Measurements from ENCODE around the gene MCF2L. TPM values are rescaled to one million over a fixed set of nuclear protein-coding genes. Genes with fewer than 3 reads are reported as not detected.

Gene MCF2L
- total RNA-seq, 4 donors from 2014 or later = 10.2 to 25.4 (median 16.9) TPM

DNA sequence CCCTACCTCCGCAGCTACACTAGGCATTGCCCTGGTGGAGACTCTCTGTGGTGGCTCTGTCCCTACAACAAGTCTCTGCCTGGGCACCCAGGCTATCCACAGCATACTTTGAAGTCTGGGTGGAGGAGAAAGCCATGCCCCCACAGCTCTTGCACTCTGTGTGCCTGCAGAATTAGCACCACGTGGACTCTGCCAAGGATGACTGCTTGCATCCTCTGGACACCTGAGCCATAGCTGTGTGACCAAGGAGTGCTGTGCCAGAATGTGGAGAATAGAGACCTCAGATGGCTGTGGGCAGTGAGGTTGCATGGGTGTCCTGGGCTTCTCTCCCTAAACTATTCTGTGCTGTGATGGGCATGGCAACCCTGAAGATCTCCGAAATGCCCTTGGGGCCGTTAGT is 21.2 kb upstream of the MCF2L start:
- no peaks in the 10 kb centered on the region for H3K36me3 ChIP-seq
- peaks cover 9 to 14% (median 14%) of the 10 kb centered on the region in 3 donors for H3K4me1 ChIP-seq
- intact Hi-C loops (cut with DNase I) = no loop called here
- peaks cover 0 to 43% (median 0%) of the 10 kb centered on the region in 4 donors for H3K27me3 ChIP-seq
- H3K4me3 ChIP-seq = no peak overlapping the region
- H3K9me3 ChIP-seq = no peaks in the 10 kb centered on the region
- H3K27ac ChIP-seq = no peak overlapping the region
- 88 to 97% methylated on average over 2 of the region's 4 CpGs for WGBS, 2 donors
- TF ChIP-seq CTCF (IDR thresholded peaks at IDR 0.05) (no peak), POLR2A (IDR thresholded peaks at IDR 0.05) (no peak)
- DNase-seq = no peak

- no peaks in the 10 kb centered on the region for H3K36me3 ChIP-seq
- no peaks in the 10 kb centered on the region for H3K4me1 ChIP-seq
- no peaks in the 10 kb centered on the region for H3K9me3 ChIP-seq
- no peak for DNase-seq
- intact Hi-C loops (cut with DNase I) = no loop called here
- no peak for TF ChIP-seq POLR2A (IDR thresholded peaks at IDR 0.05)
- TF ChIP-seq CTCF (IDR thresholded peaks at IDR 0.05) = no peak
- H3K27me3 ChIP-seq = peaks cover 0 to 46% (median 0%) of the 10 kb centered on the region in 4 donors
- no peak overlapping the region for H3K27ac ChIP-seq
- 63 to 67% methylated on average over 7 to 8 of the region's 9 CpGs for WGBS, 2 donors
- no peak overlapping the region for H3K4me3 ChIP-seq
These were observed 17.2 kb upstream of the MCF2L start for GRCh38 chr13:112951674-112952371.

DNA sequence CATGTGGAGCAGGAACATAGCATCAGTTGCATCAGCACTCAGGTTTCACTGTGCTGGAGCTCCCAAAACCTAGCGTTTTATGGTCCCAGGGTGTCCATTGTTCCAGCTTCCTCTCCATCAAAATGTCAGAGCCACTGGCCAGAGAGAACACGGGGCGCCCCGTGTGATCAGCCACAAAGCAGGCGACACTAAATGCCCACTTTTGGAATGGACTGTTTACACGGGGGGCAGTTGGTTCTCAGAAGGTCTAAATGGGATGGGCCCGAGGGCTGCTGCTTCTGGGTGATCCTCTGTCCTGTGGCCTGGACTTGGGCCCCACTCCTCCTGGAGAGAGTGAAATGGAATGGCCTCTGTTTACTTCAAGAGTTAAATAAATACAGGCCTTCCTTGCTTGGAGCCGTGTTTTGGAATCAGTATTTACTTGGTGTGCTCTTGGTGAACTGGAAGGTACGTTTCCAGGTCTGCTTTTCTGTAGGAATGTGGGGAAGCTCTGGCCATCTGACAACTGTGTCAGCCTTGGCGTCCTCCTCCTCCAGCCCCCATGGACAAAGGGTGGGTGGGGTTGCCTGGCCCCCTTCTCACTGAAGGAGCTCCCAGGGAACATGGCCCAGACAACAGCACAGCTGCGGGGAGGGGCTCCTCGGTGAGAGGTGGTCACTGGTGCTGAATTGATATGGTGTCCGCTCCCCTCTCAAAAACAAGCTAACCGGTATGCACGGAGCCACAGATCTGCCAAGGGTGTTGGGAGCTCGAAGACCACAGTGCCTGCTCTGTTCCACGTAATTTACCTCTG is 16.1 kb upstream of the MCF2L start:
- Histone ChIP-seq H3K27ac (no peak overlapping the region), H3K4me1 (no peaks in the 10 kb centered on the region), H3K36me3 (no peaks in the 10 kb centered on the region), H3K4me3 (no peak overlapping the region), H3K9me3 (no peaks in the 10 kb centered on the region), H3K27me3 (peaks cover 0 to 39% (median 0%) of the 10 kb centered on the region in 4 donors)
- no peak for DNase-seq
- 53 to 58% methylated on average over 7 to 8 of the region's 17 CpGs for WGBS, 2 donors
- TF ChIP-seq POLR2A (IDR thresholded peaks at IDR 0.05) = no peak
- TF ChIP-seq CTCF (IDR thresholded peaks at IDR 0.05) = no peak
- intact Hi-C loops (cut with DNase I) = no loop called here

DNA sequence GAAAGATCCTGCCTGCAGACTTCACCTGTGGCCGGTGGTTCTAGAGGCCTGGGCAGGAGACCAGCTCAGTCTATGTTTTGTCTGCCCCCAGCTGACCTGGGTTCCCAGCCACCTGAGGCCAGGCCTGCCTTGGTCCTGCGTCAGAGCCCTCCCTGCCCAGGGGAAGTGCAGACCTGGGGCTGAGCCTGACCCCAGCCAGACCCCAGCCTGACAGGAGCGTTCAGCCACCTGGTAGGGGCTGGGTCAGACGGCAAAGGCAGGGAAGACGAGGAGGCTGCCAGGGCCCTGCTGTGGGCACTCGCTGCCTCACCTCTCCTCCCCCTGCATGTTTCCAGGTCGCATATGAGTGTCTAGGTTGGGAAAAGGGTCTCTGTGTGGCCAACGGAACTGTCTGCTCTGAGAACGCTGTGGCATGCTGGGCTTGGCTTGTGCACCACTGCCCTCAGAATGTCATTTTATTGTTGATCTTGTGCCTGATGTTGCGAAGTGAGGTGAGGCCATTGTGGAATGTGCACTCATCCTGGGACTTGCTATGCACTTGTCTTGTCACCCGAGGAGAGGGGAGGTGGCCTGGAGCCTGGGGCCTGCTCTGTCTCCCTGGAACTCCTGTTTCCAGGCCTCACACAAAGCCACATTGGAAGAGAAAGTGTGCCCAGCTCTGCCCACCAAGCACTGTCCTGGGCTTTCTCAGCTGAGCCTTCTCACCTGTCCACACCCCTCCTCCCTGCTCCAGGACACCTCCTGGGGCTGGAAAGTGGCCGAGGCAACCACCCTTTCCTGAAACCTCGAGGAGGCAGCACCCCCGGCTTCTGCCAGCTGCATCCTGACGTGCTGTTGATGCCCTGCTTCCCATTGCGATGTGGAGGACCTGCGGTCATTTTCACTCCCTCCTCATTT is 15.2 kb upstream of the MCF2L start:
- peaks cover 0 to 38% (median 0%) of the 10 kb centered on the region in 4 donors for H3K27me3 ChIP-seq
- no peak overlapping the region for H3K4me3 ChIP-seq
- DNase-seq = no peak
- 74 to 81% methylated on average over 10 to 16 of the region's 17 CpGs for WGBS, 2 donors
- no peak for TF ChIP-seq CTCF (IDR thresholded peaks at IDR 0.05)
- TF ChIP-seq POLR2A (IDR thresholded peaks at IDR 0.05) = no peak
- no peaks in the 10 kb centered on the region for H3K36me3 ChIP-seq
- no peak overlapping the region for H3K27ac ChIP-seq
- no peaks in the 10 kb centered on the region for H3K9me3 ChIP-seq
- intact Hi-C loops (cut with DNase I) = no loop called here
- peaks cover 0 to 5% (median 0%) of the 10 kb centered on the region in 3 donors for H3K4me1 ChIP-seq
